GM12892 (cell line): ENCODE results near the gene VCL.

ENCODE experiments used
- POLR2A ChIP-seq: IDR thresholded peaks from 2 replicates; pipeline ENCODE4 v1.6.1; 2011; ENCODE audit warnings: low read depth, low read length, control low read depth
- POLR2AphosphoS5 ChIP-seq: IDR thresholded peaks from 2 replicates; pipeline ENCODE4 v1.6.1; 2011; ENCODE audit warnings: low read depth, low read length, control low read depth

GRCh38 chr10:74083304-74083703, 85.4 kb downstream of the VCL start:
- TF ChIP-seq POLR2AphosphoS5 (no peak), POLR2A (no peak)
